Skeletal muscle tissue (tissue), 4 donors: Measurements from ENCODE around the gene ROR1. TPM values are rescaled to one million over a fixed set of nuclear protein-coding genes. Genes with fewer than 3 reads are reported as not detected.

Experiments used
- H3K27ac ChIP-seq: one replicate; pipeline ENCODE4 v1.7.0; 2013; ENCODE audit warnings: mild to moderate bottlenecking, low read depth, low read length, inconsistent platforms
- H3K27me3 ChIP-seq, 3 donors: one replicate each; pipeline ENCODE4 v1.7.0; 2013; ENCODE audit warnings: low read length in 3 of 3; ENCODE audit not compliant: control insufficient read depth in 3 of 3, insufficient read depth in 3 of 3
- H3K36me3 ChIP-seq, 3 donors: one replicate each; pipeline ENCODE4 v1.7.0; 2013; ENCODE audit warnings: low read length in 3 of 3; ENCODE audit not compliant: control insufficient read depth in 3 of 3, insufficient read depth in 3 of 3
- H3K4me1 ChIP-seq, 3 donors: one replicate each; pipeline ENCODE4 v1.7.0; 2013; ENCODE audit warnings: low read length in 3 of 3, mild to moderate bottlenecking in 3 of 3; ENCODE audit not compliant: control insufficient read depth in 3 of 3, insufficient read depth in 3 of 3
- H3K4me3 ChIP-seq, 3 donors: one replicate each; pipeline ENCODE4 v1.7.0; 2013; ENCODE audit warnings: low read length in 3 of 3
- H3K9ac ChIP-seq, 3 donors: one replicate each; pipeline ENCODE4 v1.7.0; 2013; ENCODE audit warnings: low read length in 3 of 3, mild to moderate bottlenecking in 3 of 3, moderate library complexity in 2 of 3, low read depth in 1 of 3
- H3K9me3 ChIP-seq, 3 donors: one replicate each; pipeline ENCODE4 v1.7.0; 2013; ENCODE audit warnings: low read length in 3 of 3; ENCODE audit not compliant: control insufficient read depth in 3 of 3
- total RNA-seq: library from RNA; depleted of rRNA; stranded (reverse); fragments of >200 nt; gene quantifications from one replicate; pipeline ENCODE4 v1.2.3, GENCODE V29; 2014
- donor health status: Osteomylitis.

The ROR1 gene
- total RNA-seq, 1 donor from 2014 or later: 7.8 TPM

GRCh38 chr1:63920154-63921117 lies 146.6 kb downstream of the ROR1 start:
- Histone ChIP-seq H3K27ac (no peak overlapping the region), H3K4me1 (peaks cover 0 to 9% (median 4%) of the 10 kb centered on the region in 3 donors), H3K9ac (no peak overlapping the region), H3K27me3 (no peaks in the 10 kb centered on the region), H3K9me3 (no peaks in the 10 kb centered on the region), H3K4me3 (no peak overlapping the region), H3K36me3 (no peaks in the 10 kb centered on the region)

GRCh38 chr1:63921359-63921758 lies 147.5 kb downstream of the ROR1 start:
- no peak overlapping the region for H3K9ac ChIP-seq
- peaks cover 0 to 9% (median 4%) of the 10 kb centered on the region in 3 donors for H3K4me1 ChIP-seq
- H3K4me3 ChIP-seq: no peak overlapping the region
- no peaks in the 10 kb centered on the region for H3K9me3 ChIP-seq
- H3K36me3 ChIP-seq: no peaks in the 10 kb centered on the region
- H3K27me3 ChIP-seq: no peaks in the 10 kb centered on the region
- H3K27ac ChIP-seq: no peak overlapping the region

- Histone ChIP-seq H3K27ac (no peak overlapping the region), H3K9me3 (no peaks in the 10 kb centered on the region), H3K4me3 (no peak overlapping the region), H3K4me1 (peaks cover 0 to 9% (median 4%) of the 10 kb centered on the region in 3 donors), H3K36me3 (no peaks in the 10 kb centered on the region), H3K27me3 (no peaks in the 10 kb centered on the region), H3K9ac (no peak overlapping the region)
These were observed 148.0 kb downstream of the ROR1 start for GRCh38 chr1:63921802-63922201.

- no peaks in the 10 kb centered on the region for H3K9me3 ChIP-seq
- peaks cover 0 to 9% (median 6%) of the 10 kb centered on the region in 3 donors for H3K4me1 ChIP-seq
- no peaks in the 10 kb centered on the region for H3K27me3 ChIP-seq
- H3K36me3 ChIP-seq: no peaks in the 10 kb centered on the region
- no peak overlapping the region for H3K9ac ChIP-seq
- H3K27ac ChIP-seq: peak overlapping the region; percentile 57
- H3K4me3 ChIP-seq: no peak overlapping the region
These were observed 149.0 kb downstream of the ROR1 start for GRCh38 chr1:63922848-63923247.

GRCh38 chr1:63923302-63923701 lies 149.5 kb downstream of the ROR1 start:
- no peaks in the 10 kb centered on the region for H3K9me3 ChIP-seq
- H3K27ac ChIP-seq: peak overlapping the region; percentile 57
- no peak overlapping the region for H3K9ac ChIP-seq
- no peak overlapping the region for H3K4me3 ChIP-seq
- H3K27me3 ChIP-seq: no peaks in the 10 kb centered on the region
- H3K4me1 ChIP-seq: peaks cover 4 to 14% (median 11%) of the 10 kb centered on the region in 3 donors
- no peaks in the 10 kb centered on the region for H3K36me3 ChIP-seq

GRCh38 chr1:63924600-63924999 lies 150.8 kb downstream of the ROR1 start:
- Histone ChIP-seq H3K36me3 (no peaks in the 10 kb centered on the region), H3K4me3 (no peak overlapping the region), H3K27me3 (no peaks in the 10 kb centered on the region), H3K4me1 (peaks cover 15 to 24% (median 21%) of the 10 kb centered on the region in 3 donors), H3K27ac (no peak overlapping the region), H3K9me3 (no peaks in the 10 kb centered on the region), H3K9ac (no peak overlapping the region)

GRCh38 chr1:63928186-63929105 lies 154.6 kb downstream of the ROR1 start:
- peaks cover 15 to 17% (median 15%) of the 10 kb centered on the region in 3 donors for H3K4me1 ChIP-seq
- H3K9me3 ChIP-seq: no peaks in the 10 kb centered on the region
- H3K27me3 ChIP-seq: no peaks in the 10 kb centered on the region
- peak overlapping the region; percentile 1 to 9 (median 3) for H3K4me3 ChIP-seq
- H3K36me3 ChIP-seq: no peaks in the 10 kb centered on the region
- H3K9ac ChIP-seq: peak overlapping the region; percentile 22 to 58 (median 46)
- H3K27ac ChIP-seq: peak overlapping the region; percentile 83

- Histone ChIP-seq H3K27ac (peak overlapping the region; percentile 83), H3K9ac (peak overlapping the region in 2 of 3 donors; percentile 46 to 58), H3K9me3 (no peaks in the 10 kb centered on the region), H3K27me3 (no peaks in the 10 kb centered on the region), H3K4me1 (peaks cover 15 to 17% (median 15%) of the 10 kb centered on the region in 3 donors), H3K36me3 (no peaks in the 10 kb centered on the region), H3K4me3 (no peak overlapping the region)
These were observed 155.3 kb downstream of the ROR1 start for GRCh38 chr1:63929106-63929478.

- no peak overlapping the region for H3K4me3 ChIP-seq
- H3K27ac ChIP-seq: no peak overlapping the region
- no peaks in the 10 kb centered on the region for H3K36me3 ChIP-seq
- H3K4me1 ChIP-seq: peaks cover 15 to 17% (median 15%) of the 10 kb centered on the region in 3 donors
- no peak overlapping the region for H3K9ac ChIP-seq
- H3K27me3 ChIP-seq: no peaks in the 10 kb centered on the region
- H3K9me3 ChIP-seq: no peaks in the 10 kb centered on the region
These were observed 157.7 kb downstream of the ROR1 start for GRCh38 chr1:63931468-63931867.
